ENCODE measurements around the gene LMAN1L.

Gene LMAN1L

DNA sequence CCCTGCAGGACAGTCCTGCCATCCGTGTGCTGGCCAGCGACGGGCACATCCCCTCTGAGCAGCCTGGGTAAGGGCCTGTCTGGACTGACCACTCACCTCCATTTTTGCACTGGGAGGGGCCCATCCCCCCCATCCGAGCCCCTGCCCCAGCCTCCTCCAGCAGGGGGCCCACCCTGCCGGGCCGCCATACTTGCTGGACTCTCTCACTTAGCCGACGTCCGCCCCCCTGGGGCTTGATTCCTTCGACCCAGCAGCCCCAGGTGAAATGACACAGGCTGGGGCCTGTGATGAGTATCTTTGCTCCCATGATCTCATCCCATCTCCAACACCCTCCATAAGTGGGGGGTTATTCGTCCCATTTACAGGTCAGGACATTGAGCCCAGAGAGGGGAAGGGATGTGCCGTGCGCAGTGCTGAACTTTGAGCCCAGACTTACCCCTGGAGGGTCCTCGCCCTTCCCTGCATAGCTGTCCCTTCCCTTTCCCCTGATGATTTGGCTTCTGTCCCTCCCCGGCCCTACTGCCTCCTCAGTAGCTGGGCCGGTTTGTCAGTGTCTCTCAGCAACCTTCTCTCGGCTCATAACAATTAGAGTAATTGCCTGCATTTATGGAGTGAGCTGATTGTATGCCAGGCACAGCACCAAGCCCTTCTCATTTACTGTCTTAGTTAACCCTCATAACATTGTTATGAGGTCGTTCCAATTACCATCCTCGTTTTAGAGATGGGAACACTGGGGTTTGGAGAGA lies 4.2 kb downstream of the LMAN1L start:
- no peak for DNase-seq (ENCODE audit: low spot score)

DNA sequence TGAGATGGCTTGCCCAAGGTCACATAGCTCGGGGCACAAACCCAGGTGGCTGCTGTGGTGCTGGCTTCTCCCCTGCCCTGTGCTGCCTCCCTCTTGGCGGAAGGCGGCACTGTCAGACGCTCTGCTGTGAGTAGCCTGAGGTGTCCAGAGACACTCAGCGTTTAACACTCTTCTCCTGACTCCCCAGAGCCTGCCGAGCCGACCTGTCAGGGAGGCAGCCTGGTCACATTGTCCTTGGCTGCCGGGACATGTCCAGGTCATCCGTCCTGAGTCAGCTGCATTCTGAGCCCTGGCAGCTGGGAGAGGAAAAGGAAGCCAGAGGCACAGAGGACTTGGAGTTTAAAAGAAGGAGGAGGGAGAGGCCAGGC lies 4.7 kb downstream of the LMAN1L start:
- peak; percentile 34 for DNase-seq (ENCODE audit: low spot score)

DNA sequence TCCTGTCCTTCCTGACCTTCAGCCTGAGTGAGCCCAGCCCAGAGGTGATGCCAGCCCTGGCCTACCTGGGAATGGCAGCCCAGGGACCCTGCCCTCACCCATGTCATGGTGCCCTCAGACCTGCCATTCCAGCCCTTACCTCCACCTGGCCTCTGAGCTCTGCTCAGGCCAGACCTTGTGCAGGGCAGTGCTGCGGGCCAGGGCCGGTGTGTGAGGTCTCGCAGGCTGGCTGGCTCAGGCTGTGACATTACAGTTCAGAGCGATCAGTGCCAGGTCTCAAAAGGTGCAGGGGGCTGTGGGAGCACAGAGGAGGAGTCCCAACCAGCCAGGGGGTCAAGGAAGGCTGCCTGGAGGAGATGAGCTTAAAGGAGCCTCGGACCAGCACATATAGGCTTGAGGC lies 7.4 kb downstream of the LMAN1L start:
- DNase-seq (ENCODE audit: low spot score): no peak

DNA sequence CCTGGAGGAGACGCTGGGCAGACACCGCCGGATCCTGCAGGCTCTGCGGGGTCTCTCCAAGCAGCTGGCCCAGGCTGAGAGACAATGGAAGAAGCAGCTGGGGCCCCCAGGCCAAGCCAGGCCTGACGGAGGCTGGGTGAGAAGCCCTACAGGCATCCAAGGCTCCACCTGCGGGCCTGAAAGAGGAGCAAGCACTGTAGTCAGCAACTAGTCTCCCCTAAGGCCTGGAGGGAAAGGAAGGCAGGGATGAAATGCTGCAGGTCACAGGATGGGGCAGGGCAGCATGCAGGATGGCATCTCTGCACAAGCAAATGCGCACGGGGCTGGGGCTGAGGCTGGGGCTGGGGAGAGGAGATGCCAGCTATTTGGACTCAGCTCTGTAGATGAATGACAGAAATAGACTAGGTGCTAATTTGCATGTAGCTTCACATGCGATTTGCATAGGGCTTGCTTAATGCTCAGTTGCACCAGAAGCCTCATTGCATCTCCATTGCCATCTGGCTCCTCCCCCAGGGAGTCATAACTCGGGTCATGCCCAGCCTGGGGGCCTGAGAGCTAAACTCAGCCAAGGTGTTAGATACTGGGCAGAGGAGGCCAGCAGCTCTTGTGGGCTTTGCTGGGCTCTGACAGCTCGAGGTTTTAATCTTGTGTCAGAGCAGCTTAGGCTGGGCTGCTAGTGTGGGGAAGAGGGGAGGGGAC lies 8.6 kb downstream of the LMAN1L start:
- DNase-seq (ENCODE audit: low spot score): no peak

DNA sequence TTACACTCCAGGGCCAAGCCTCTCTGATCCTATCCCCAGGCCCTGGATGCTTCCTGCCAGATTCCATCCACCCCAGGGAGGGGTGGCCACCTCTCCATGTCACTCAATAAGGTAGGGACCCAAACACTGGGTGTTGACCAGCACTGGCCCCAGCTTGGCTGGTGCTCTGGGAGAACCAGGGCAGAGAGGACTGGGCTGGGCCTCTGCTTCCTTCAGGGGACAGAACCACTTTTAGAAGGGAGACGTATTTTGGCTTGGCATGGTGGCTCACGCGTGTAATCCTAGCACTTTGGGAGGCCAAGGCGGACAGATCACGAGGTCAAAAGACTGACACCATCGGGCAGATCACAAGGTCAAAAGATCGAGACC lies 9.1 kb downstream of the LMAN1L start:
- no peak for DNase-seq (ENCODE audit: low spot score)

DNA sequence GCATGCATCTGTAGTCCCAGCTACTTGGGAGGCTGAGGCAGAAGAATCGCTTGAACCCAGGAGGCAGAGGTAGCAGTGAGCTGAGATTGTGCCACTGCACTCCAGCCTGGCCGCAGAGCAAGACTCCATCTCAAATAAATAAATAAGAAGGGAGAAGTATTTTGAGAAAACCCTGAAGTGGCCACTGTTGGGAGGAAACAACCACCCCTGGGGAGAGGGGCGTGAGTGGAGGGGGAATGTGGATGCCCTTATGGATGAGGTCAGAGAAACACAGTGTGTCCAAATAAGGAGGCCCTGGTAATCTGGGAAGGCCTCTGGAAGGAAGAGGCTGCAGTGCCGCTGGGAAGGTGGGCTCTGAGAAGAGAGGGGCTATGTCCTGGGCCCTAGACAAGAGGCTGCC lies 9.6 kb downstream of the LMAN1L start:
- no peak for DNase-seq (ENCODE audit: low spot score)

DNA sequence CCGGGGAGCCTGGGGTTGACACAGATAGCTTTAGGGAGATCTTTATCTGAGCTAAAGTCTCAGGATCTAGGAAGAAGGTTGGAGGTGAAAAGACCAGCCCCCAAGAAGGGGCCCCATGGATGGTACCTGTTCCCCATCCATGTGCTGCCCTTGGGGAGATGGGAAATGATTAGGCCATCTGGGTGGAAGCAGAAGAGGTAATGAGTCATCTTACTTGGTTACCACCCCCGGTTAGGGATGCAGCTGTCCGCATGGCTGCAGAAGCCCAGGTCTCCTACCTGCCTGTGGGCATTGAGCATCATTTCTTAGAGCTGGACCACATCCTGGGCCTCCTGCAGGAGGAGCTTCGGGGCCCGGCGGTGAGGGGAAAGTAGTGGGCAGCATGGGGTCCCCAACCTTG lies 10.7 kb downstream of the LMAN1L start:
- no peak for DNase-seq (ENCODE audit: low spot score)

DNA sequence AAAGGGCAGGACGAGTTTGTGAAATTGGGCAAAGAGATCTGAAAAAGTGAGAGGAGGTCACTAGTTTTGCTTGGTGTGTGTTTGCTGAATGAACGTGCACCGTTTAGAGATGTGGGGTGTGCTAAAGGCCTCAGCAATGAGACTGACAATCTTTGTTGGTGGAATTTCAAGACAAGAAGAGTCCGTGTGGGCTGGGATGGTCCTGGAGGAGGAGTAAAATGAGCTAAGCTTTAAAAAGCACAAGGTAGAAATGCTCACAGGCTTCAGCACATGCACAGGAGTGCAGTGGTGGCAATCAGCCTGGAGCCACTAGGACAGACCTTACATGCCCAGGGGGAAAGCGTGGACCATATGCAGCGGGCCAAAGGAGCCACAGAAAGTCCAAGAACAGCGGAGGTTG lies 12.3 kb downstream of the LMAN1L start:
- DNase-seq (ENCODE audit: low spot score): no peak

DNA sequence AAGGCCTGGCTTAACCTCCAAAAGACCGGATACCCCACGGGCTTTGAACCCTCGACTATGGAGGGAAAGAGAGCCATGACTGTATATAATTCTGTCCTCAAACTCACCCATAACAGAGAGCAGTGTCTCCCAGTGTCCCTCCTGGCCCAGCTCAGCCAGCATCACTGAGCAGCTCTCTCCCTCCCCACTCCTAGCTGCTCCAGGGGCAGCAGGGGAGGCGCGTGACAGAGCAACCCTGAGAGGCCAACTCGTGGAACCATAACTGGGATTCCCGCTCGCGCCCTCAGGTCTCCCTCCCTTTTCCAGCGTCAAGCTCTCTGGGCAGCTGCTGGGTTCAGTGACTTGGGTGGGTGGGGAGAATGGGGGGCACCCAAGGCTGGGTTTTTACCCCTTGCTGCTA lies 13.2 kb downstream of the LMAN1L start:
- DNase-seq (ENCODE audit: low spot score): no peak

DNA sequence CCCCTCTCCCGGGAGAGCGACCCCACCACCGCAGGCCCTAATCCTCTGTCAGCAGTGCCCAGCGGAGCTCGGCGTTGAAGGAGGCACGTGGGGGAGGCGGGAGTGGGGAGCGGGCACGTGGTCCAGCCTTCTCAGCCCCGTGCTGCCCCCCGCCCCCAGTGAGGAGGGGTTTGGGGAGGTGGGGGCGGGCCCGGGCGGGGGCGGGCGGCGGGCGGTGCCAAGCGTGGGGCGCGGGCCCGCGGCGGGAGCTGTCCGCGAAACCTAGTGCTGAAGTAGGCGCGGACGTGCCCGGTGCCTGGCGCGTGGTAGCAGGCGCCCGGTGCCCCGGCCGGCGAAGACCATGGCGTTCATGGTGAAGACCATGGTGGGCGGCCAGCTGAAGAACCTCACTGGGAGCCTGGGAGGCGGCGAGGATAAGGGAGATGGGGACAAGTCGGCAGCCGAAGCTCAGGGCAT lies 13.8 kb downstream of the LMAN1L start, which contains the start of gene CPLX3:
Gene CPLX3 (plus strand): TSS at position 264 of the 456 bp plus-strand sequence. CDS start 77 bp downstream, at position 341.
- DNase-seq (ENCODE audit: low spot score): no peak

DNA sequence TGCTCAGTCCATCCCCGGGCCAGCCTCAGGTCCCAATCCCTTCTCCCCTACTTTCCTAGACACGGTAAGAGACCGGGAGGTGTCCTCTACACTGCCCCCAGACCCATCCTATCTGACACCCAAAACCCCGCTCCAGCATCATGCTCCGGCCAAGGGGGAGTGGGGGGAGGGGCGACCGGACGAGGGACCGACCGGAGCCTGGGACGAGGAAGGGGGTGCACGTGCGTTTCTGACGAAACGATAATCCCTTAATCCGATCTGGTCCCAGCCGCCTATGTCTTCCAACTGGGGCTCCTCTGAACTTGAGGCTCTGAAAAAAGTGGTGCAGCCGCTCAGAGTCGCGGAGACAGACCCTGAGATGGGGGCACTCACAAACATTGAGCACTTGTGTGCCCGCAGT lies 14.3 kb downstream of the LMAN1L start:
- no peak for DNase-seq (ENCODE audit: low spot score)

DNA sequence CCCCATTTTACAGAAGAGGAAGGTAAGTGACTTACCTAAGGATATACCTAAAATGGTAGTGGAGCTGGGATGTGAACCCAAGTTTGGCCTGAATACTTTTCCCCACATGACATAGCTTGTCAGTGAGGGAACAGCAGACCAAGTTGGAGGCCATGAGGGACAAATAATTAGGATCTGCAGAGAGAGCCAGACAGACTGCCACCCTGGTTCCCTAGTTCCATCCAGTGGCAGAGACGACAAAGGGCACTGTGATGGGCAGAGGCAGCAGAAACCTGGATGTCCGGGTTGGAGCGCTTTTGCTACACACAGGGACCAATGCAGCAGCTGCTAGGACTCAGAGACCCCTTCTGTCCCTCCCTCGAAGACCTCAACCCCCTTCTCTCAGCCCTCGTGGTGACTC lies 15.0 kb downstream of the LMAN1L start:
- DNase-seq (ENCODE audit: low spot score): no peak

DNA sequence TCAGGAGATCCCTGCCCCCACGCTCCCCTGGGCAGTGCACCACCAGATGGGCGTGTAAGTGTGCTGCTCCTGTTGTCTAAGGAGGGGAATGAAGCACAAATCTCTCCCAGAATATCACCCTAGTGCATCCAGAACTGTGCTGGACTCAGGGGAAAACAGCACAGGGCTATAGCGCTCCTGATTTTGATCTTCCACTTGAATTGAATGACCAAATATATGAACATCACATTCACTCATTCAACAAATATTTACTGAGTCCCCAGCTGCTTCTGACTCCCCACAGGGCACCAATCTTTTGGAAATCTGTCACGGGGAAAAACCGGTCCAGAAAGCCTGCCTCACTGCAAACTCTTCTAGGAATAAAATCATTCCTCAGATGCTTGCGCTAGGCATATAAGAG lies 16.2 kb downstream of the LMAN1L start:
- DNase-seq (ENCODE audit: low spot score): no peak

DNA sequence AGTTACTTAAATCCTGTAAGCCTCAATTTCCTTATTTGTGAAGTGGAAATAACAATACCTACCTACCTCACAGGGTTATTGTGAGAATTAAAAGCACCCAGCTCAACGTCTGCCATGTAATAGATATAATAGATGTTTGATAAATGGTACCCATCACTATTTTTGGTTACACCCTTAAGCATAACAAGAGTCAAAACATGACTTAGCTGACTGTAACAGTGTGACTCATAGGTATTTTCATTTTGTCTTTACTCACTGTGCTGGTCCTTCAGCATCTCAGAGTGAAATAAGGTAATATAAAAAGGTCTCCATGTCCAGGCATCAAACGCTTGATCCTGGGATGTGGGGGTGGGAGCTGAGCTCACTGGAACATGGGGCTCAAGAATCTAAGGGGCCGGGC lies 16.9 kb downstream of the LMAN1L start:
- no peak for DNase-seq (ENCODE audit: low spot score)

DNA sequence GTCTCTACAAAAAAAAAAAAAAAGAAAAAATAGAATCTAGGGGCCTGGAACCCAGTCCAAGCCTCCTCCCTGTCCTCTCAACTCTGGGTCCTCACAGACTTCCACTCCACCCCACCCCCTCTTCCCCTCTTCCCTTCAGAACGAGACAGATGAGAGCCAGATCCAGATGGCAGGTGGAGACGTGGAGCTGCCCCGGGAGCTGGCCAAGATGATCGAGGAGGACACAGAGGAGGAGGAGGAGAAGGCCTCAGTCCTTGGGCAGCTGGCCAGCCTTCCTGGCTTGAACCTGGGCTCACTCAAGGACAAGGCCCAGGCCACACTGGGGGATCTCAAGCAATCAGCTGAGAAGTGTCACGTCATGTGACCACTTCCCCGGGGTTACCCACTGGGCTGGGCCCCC lies 17.4 kb downstream of the LMAN1L start:
- no peak for DNase-seq (ENCODE audit: low spot score)

DNA sequence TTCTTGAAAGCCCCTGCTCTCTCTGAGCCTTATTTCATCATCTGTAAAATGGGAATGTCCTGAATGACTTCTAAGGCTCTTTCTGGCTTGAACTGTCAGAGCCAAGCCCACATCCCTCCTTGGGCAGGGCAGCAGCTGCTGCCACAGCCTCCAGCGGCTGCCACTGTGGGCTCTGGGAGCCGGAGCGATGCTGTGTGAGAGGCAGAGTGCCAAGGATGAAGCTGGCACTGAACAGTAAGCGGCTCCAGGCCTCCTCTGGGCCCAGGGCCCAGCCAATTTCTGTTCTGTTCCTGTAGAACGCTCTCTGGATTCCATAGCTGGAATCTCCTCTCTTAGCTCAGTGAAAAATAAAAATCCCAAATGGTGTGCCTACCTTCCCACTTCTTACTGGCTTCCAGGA lies 18.2 kb downstream of the LMAN1L start:
- peak; percentile 81 for DNase-seq (ENCODE audit: low spot score)

DNA sequence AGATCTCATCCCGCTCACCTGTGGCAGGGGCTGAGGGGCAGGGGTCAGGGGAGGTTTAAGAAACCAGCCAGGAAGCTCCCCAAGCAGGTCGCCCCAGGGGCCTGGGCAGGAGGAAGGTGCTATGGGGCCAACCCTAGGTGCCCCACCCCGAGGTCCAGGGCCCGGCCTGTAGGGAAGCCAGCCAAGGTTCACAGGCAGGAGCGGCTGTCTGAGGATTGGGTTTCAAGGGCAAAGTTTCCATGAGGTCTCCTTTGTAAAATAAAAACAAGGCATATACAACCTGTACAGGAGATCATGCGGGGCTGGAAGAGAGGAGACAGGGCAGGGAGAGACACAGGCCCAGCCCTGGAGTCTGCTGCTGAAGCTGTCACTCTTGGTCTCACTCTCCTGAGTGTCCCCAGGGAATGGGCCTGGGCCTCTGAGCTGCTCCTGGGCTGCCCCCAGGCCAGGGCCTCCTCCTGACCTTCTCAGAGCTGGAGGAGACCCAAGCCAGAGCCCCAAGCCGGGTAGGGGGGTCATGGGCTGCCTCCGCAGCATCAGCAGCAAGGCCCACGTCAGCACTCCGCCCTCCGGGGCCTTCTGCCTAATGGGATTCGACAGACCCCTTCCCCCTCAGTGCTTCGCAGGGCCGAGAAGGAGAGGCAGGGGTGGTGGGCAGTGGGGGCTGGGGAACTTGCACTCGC lies 19.3 kb downstream of the LMAN1L start:
- no peak for DNase-seq (ENCODE audit: low spot score)

DNA sequence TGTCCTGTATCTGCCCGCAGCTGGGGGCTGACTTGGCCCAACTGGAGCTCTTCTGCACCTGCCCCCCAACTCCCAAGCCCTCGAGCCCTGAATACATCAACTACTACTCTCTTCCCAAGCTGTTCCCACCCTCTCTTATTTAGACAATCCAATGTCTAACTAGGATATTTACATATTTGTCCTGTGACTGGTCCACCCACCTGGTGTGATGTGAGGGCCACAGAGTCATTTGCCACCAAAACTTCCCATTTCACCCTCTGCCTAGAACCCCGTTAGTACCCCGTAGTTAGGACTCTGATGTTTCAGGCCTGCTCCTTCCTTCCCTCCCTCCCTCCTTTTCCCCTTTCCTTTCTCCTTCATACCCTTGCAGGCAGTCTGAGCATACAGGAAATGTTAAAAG lies 20.2 kb downstream of the LMAN1L start:
- no peak for DNase-seq (ENCODE audit: low spot score)

DNA sequence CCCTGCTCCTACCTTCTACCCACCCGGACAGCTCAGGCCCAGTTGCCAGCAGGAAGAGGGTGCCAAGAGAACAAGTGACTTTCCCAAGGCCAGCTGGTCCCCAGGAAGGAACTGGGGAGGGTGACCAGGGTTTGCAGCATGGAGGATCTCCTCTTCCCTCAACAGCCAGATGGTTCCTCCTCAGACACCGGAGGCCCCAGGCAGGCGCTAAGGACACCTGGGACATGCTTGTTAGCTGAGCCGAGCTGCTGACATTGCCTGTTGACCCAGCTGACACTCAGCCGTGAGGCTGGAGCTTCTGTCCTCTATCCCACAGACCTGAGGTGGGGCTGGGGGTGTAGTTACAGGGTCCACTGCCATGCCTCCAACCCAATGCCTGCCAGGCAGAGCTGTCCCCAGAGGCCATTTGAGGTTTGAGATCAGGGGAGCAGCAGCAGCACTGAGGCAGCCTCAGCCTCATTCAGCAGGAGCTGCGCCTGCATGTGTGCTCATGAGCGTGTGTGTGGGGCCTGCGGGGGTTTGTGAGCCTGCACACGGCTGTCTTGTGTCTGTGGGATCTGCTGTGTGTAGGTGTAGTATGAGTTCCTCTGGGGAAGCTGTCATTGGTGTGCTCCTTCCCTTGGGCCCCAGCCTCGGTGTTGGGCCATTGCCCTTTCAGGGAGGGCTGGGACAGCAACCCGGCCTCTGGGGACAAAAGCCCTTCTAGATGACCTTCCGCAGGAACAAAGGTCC lies 20.9 kb downstream of the LMAN1L start:
- DNase-seq (ENCODE audit: low spot score): no peak

DNA sequence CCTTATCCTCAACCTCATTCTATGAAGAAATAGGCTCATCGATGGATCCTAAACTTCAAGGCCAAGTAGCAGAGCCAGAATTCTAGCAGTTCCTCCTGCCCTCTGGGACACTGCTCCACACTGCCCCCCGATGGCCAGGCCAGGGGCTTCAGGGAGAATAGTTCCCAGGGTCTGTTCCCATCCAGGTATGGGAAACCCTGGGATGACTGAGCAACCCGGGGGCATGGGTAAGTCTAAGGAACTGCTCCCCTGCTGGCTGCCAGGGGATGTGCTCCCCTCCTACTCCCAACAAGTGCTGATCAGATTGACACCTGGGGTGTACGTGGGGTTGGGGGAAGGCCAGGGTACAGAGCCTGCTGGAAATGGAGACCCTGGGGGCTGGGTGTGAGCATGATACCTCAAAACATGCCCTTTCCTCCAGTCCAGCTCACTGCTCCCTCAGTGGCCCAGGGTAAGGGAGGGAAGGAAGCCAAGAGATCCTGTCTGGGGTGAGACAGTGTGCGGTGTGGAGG lies 22.7 kb downstream of the LMAN1L start:
- DNase-seq (ENCODE audit: low spot score): no peak

DNA sequence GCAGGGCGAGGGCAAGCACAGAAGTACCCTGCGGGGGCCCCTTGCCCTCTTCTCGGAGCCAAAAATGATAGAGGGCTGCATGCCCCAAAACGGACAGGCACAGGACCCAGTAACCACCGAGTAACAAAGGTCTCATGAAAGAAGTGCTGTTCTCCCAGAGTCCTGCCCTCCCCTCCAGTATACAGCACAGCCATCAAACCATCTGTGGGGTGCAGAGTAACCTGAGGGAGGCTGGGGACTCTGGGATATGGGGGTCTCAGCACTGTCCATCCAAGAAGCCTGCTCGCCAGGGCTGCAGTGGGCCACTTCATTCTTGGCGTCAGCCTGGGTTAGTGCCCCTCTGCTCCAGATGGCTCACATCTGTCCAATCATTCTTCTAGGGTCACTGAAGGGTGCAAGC lies 24.2 kb downstream of the LMAN1L start:
- no peak for DNase-seq (ENCODE audit: low spot score)

DNA sequence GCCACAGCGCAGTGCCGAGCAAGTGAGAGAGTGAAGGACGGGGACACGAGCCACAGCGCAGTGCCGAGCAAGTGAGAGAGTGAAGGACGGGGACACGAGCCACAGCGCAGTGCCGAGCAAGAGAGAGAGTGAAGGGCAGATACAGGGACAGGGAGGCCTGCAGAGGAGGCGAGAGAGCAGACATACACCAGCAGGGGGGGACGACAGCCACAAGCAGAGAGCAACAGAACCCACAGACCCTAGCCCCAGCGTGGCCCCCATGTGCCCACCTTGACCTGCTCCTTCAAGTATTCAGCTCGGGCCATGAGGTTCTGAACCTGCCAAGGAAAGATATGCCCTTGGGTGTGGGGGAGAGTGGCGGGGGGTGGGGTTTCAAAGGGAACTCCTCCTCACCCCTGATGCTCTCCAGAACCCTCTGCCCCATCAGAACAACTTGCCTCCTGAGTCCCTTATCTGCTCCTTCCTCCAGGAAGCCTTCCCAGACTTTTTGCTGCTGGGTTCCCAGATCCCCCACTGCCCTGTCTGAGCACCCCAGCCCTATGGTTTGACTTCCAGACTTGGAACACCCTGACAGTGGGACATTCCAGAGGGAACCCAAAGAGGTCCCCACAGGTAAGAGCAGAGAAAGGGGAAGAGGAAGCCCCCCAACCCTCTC lies 25.0 kb downstream of the LMAN1L start:
- DNase-seq (ENCODE audit: low spot score): no peak

Data from pons (tissue), 1 donor.